Endothelial cell of umbilical vein (primary cell): ENCODE measurements around the gene PTPN13.

Source experiments
- EZH2 ChIP-seq: IDR thresholded peaks from 2 replicates; pipeline ENCODE4 v1.6.1; 2012; ENCODE audit warnings: borderline replicate concordance, low read depth, mild to moderate bottlenecking, moderate library complexity, low read length, inconsistent platforms; ENCODE audit not compliant: severe bottlenecking
- FOS ChIP-seq: IDR thresholded peaks from 2 replicates; pipeline ENCODE4 v1.6.1; 2011; ENCODE audit warnings: mild to moderate bottlenecking, low read length, moderate library complexity, borderline replicate concordance; ENCODE audit not compliant: insufficient read depth
- JUN ChIP-seq: IDR thresholded peaks from 2 replicates; pipeline ENCODE4 v1.6.1; 2011; ENCODE audit warnings: borderline replicate concordance, low read depth; ENCODE audit not compliant: insufficient read length, insufficient read depth
- MYC ChIP-seq: IDR thresholded peaks from one replicate; pipeline ENCODE4 v1.6.1; 2011; ENCODE audit warnings: mild to moderate bottlenecking, low read depth, low read length
- POLR2A ChIP-seq: IDR thresholded peaks from 2 replicates; pipeline ENCODE4 v1.6.1; 2012; ENCODE audit warnings: low read depth, mild to moderate bottlenecking, control low read depth, low read length
- POLR2AphosphoS5 ChIP-seq: IDR thresholded peaks from 2 replicates; pipeline ENCODE4 v1.6.1; 2012; ENCODE audit warnings: low read depth, mild to moderate bottlenecking, control low read depth, low read length, moderate library complexity; ENCODE audit not compliant: insufficient read depth
- TF ChIP-seq, protein P1 (sequence below), 2 donors: IDR thresholded peaks; 1 replicate in 1 of 2; 2 replicates in 1 of 2; pipeline ENCODE4 v1.5.1; 2011; ENCODE audit warnings: low read length in 2 of 2, mild to moderate bottlenecking in 2 of 2, moderate library complexity in 2 of 2, control low read depth in 1 of 2, inconsistent platforms in 1 of 2, low read depth in 1 of 2; ENCODE audit not compliant: insufficient read depth in 1 of 2; ENCODE audit errors: extremely low read depth in 1 of 2
- TF ChIP-seq, protein P2 (sequence below): IDR thresholded peaks from 2 replicates; pipeline ENCODE4 v1.6.1; 2011; ENCODE audit not compliant: insufficient read depth, insufficient read length

DNA sequence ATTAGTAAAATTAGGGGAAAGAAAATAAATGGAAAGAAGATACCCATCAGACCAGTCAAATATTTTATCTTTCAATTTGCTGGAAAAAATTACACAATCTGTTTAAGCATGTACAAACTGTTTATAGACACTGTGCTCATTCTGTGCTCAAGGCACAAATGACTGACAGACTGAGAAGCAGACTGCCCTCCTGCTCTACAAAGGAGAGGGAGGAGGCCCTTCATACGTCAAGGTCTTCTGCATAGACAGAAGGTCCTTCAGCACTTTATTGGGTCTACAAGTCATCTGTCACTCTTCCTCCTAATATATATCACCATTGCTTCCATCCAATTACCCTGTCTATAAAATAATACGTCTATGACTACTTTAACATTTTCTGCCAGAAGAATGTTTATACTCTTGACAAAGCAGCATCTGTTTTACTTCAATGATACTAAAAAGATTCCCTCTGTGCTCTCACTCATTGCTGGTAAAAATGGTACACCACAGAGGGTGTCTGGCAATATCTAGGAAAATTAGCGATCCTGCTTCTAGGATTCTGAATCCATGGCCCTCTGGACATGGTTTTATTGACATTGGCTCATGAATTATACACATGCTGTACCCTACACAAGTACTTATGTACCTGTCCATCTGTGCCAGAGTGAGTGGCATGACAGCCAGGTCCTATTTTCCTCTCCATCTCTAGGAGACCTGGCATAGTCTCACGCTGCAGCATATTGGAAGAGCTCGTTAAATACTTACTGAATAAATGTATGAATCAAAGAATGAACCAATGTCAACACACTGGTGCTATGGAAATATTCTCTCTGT, 243.8 kb downstream of the PTPN13 start:
- TF ChIP-seq, protein P1, sequence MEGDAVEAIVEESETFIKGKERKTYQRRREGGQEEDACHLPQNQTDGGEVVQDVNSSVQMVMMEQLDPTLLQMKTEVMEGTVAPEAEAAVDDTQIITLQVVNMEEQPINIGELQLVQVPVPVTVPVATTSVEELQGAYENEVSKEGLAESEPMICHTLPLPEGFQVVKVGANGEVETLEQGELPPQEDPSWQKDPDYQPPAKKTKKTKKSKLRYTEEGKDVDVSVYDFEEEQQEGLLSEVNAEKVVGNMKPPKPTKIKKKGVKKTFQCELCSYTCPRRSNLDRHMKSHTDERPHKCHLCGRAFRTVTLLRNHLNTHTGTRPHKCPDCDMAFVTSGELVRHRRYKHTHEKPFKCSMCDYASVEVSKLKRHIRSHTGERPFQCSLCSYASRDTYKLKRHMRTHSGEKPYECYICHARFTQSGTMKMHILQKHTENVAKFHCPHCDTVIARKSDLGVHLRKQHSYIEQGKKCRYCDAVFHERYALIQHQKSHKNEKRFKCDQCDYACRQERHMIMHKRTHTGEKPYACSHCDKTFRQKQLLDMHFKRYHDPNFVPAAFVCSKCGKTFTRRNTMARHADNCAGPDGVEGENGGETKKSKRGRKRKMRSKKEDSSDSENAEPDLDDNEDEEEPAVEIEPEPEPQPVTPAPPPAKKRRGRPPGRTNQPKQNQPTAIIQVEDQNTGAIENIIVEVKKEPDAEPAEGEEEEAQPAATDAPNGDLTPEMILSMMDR (IDR thresholded peaks at IDR 0.05; ENCODE audit: extremely low read depth in 1 of 2, insufficient read depth in 1 of 2, low read depth in 1 of 2, low read length in 2 of 2), result no peak
- TF ChIP-seq POLR2A (no peak), EZH2 (no peak), MYC (no peak), POLR2AphosphoS5 (no peak), JUN (no peak), FOS (no peak)
- TF ChIP-seq, protein P2, sequence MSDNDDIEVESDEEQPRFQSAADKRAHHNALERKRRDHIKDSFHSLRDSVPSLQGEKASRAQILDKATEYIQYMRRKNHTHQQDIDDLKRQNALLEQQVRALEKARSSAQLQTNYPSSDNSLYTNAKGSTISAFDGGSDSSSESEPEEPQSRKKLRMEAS, result no peak
